Activated CD4-positive, CD25-positive, alpha-beta regulatory T cell treated with anti-CD3 and anti-CD28 coated beads, Interleukin-2, amount 50 U/mL, for 72 hours (primary cell): ENCODE results near the gene TAF4B.
"Not testable (repeated sequence)": the region's sequence is repeated elsewhere in the genome, so short reads cannot be mapped to it uniquely, and the experiment has no call there.

ENCODE experiments used
- DNase-seq: peaks from one replicate; pipeline ENCODE4 v3.0.0; 2021

Gene TAF4B

GRCh38 chr18:26237363-26237762 lies 11.1 kb downstream of the TAF4B start:
- DNase-seq: not testable (repeated sequence)

- not testable (repeated sequence) for DNase-seq
Measured at GRCh38 chr18:26238718-26239117, 12.5 kb downstream of the TAF4B start.

GRCh38 chr18:26242392-26242791 lies 16.1 kb downstream of the TAF4B start:
- DNase-seq: not testable (repeated sequence)

GRCh38 chr18:26245434-26245833 lies 19.2 kb downstream of the TAF4B start:
- not testable (repeated sequence) for DNase-seq

- no peak for DNase-seq
Measured at GRCh38 chr18:26252411-26252810, 26.2 kb downstream of the TAF4B start.

GRCh38 chr18:26254808-26255207 lies 28.6 kb downstream of the TAF4B start:
- not testable (repeated sequence) for DNase-seq

GRCh38 chr18:26255695-26256622 lies 29.7 kb downstream of the TAF4B start:
- DNase-seq: no peak

GRCh38 chr18:26258711-26259110 lies 32.5 kb downstream of the TAF4B start:
- DNase-seq: no peak

GRCh38 chr18:26259416-26259815 lies 33.2 kb downstream of the TAF4B start:
- DNase-seq: not testable (repeated sequence)

- DNase-seq: no peak
Measured at GRCh38 chr18:26262156-26262555, 35.9 kb downstream of the TAF4B start.

GRCh38 chr18:26267357-26267930 lies 41.2 kb downstream of the TAF4B start:
- DNase-seq: no peak

GRCh38 chr18:26268454-26268853 lies 42.2 kb downstream of the TAF4B start:
- DNase-seq: no peak

- no peak for DNase-seq
Measured at GRCh38 chr18:26271917-26272549, 45.8 kb downstream of the TAF4B start.

- no peak for DNase-seq
Measured at GRCh38 chr18:26277374-26277773, 51.1 kb downstream of the TAF4B start.

- no peak for DNase-seq
Measured at GRCh38 chr18:26279428-26279827, 53.2 kb downstream of the TAF4B start.

GRCh38 chr18:26286008-26286407 lies 59.8 kb downstream of the TAF4B start:
- DNase-seq: no peak

- DNase-seq: no peak
Measured at GRCh38 chr18:26287644-26288043, 61.4 kb downstream of the TAF4B start.

- DNase-seq: no peak
Measured at GRCh38 chr18:26290385-26290784, 64.1 kb downstream of the TAF4B start.

- no peak for DNase-seq
Measured at GRCh38 chr18:26293982-26294381, 67.7 kb downstream of the TAF4B start.

GRCh38 chr18:26298107-26298506 lies 71.9 kb downstream of the TAF4B start:
- DNase-seq: no peak

- no peak for DNase-seq
Measured at GRCh38 chr18:26301681-26302080, 75.4 kb downstream of the TAF4B start.

GRCh38 chr18:26303222-26303621 lies 77.0 kb downstream of the TAF4B start:
- DNase-seq: not testable (repeated sequence)

GRCh38 chr18:26304511-26304910 lies 78.3 kb downstream of the TAF4B start:
- no peak for DNase-seq
